Measurements from ENCODE around the gene SMARCD3. TPM values are rescaled to one million over a fixed set of nuclear protein-coding genes. Genes with fewer than 3 reads are reported as not detected.

The SMARCD3 gene
- total and polyA plus RNA-seq, 9 of the 15 experiments (the other 6 are each of a cell fraction or from before 2014, with no cell fraction given), result 0.43 to 3.6 (median 2.6) TPM

- Histone ChIP-seq H3K9me1 (ENCODE audit: control insufficient read depth, insufficient read depth, low read length) (peaks cover 8% of the 10 kb centered on the region), H3K36me3 (ENCODE audit: control insufficient read depth, insufficient read depth, low read length) (no peaks in the 10 kb centered on the region; the same call in 2 of the 3 replicates), H3K27me3 (ENCODE audit: control insufficient read depth in 2 of 2, insufficient read depth in 2 of 2, low read length in 2 of 2) (peaks cover 0 to 20% of the 10 kb centered on the region in 2 experiments; a peak in 1 of 5 replicates), H3K9me3 (replicated peaks; ENCODE audit: control insufficient read depth, insufficient read depth, low read depth, low read length) (no peaks in the 10 kb centered on the region), H3K27ac (ENCODE audit: extremely low read depth, low read depth, low read length) (no peak overlapping the region), H3K79me2 (ENCODE audit: control insufficient read depth, insufficient read depth, low read length) (no peaks in the 10 kb centered on the region), H3K4me2 (ENCODE audit: insufficient read depth, low read length) (no peak overlapping the region), H4K20me1 (replicated peaks; ENCODE audit: control insufficient read depth, insufficient read depth, low read length) (peaks cover 45% of the 10 kb centered on the region), H3K4me1 (replicated peaks in 1 of 2; ENCODE audit: control insufficient read depth in 2 of 2, insufficient read depth in 2 of 2, low read length in 2 of 2) (peaks cover 25 to 56% of the 10 kb centered on the region in 2 experiments), H3K4me3 (no peak overlapping the region), H3K9ac (ENCODE audit: insufficient read depth in 1 of 2, low read depth in 2 of 2, low read length in 2 of 2) (peak overlapping the region in 1 of 2 experiments; percentile 1; a peak in 1 of 4 replicates), H2AFZ (ENCODE audit: low read depth, low read length) (no peak overlapping the region)
- intact Hi-C loops (cut with micrococcal nuclease), result loop anchor here (1.0 to 5.0 kb wide), 4 partner anchors 17 to 119 kb away; partner anchors contain the start of gene ABCF2
- BruUV-seq (replicated peaks), result no TSS peak
- DNase-seq (ENCODE audit: extremely low read depth in 1 of 4, low spot score in 3 of 4), result no peak
- no peak for ATAC-seq
- in situ Hi-C loops (cut with MboI), result no loop called here
- 6% methylated on average over 17 of the region's 17 CpGs for WGBS (ENCODE audit: insufficient coverage, low coverage, missing lambda C conversion rate)
- no peak for FAIRE-seq
- ChIA-PET CTCF (ENCODE audit: low intra/inter-chr PET ratio) (interaction anchor here (0.6 to 3.6 kb wide), 7 partner anchors 60 to 269 kb away, joined by 3 to 32 read pairs (median 5); partner anchors contain the start of gene GBX1), POLR2A (interaction anchor here (0.6 to 3.5 kb wide), 8 partner anchors 9 to 120 kb away, joined by 3 to 34 read pairs (median 8); partner anchors contain the start of genes ABCF2 and CHPF2)
- TF ChIP-seq CBFB (CRISPR knock-in tag; IDR thresholded peaks at IDR 0.05), result 0 out of 2 replicates have a peak, but pooled peaks have one; percentile 65
- peak; percentile 52; the same call in 1 of the 2 replicates for TF ChIP-seq ZNF263 (CRISPR knock-in tag; IDR thresholded peaks at IDR 0.05; ENCODE audit: borderline replicate concordance)
- TF ChIP-seq ZNF12 (CRISPR knock-in tag; IDR thresholded peaks at IDR 0.05), result peak; percentile 57; the same call in 1 of the 2 replicates
- no peak for TF ChIP-seq ZC3H8 (IDR thresholded peaks at IDR 0.05)
- TF ChIP-seq, protein P1, sequence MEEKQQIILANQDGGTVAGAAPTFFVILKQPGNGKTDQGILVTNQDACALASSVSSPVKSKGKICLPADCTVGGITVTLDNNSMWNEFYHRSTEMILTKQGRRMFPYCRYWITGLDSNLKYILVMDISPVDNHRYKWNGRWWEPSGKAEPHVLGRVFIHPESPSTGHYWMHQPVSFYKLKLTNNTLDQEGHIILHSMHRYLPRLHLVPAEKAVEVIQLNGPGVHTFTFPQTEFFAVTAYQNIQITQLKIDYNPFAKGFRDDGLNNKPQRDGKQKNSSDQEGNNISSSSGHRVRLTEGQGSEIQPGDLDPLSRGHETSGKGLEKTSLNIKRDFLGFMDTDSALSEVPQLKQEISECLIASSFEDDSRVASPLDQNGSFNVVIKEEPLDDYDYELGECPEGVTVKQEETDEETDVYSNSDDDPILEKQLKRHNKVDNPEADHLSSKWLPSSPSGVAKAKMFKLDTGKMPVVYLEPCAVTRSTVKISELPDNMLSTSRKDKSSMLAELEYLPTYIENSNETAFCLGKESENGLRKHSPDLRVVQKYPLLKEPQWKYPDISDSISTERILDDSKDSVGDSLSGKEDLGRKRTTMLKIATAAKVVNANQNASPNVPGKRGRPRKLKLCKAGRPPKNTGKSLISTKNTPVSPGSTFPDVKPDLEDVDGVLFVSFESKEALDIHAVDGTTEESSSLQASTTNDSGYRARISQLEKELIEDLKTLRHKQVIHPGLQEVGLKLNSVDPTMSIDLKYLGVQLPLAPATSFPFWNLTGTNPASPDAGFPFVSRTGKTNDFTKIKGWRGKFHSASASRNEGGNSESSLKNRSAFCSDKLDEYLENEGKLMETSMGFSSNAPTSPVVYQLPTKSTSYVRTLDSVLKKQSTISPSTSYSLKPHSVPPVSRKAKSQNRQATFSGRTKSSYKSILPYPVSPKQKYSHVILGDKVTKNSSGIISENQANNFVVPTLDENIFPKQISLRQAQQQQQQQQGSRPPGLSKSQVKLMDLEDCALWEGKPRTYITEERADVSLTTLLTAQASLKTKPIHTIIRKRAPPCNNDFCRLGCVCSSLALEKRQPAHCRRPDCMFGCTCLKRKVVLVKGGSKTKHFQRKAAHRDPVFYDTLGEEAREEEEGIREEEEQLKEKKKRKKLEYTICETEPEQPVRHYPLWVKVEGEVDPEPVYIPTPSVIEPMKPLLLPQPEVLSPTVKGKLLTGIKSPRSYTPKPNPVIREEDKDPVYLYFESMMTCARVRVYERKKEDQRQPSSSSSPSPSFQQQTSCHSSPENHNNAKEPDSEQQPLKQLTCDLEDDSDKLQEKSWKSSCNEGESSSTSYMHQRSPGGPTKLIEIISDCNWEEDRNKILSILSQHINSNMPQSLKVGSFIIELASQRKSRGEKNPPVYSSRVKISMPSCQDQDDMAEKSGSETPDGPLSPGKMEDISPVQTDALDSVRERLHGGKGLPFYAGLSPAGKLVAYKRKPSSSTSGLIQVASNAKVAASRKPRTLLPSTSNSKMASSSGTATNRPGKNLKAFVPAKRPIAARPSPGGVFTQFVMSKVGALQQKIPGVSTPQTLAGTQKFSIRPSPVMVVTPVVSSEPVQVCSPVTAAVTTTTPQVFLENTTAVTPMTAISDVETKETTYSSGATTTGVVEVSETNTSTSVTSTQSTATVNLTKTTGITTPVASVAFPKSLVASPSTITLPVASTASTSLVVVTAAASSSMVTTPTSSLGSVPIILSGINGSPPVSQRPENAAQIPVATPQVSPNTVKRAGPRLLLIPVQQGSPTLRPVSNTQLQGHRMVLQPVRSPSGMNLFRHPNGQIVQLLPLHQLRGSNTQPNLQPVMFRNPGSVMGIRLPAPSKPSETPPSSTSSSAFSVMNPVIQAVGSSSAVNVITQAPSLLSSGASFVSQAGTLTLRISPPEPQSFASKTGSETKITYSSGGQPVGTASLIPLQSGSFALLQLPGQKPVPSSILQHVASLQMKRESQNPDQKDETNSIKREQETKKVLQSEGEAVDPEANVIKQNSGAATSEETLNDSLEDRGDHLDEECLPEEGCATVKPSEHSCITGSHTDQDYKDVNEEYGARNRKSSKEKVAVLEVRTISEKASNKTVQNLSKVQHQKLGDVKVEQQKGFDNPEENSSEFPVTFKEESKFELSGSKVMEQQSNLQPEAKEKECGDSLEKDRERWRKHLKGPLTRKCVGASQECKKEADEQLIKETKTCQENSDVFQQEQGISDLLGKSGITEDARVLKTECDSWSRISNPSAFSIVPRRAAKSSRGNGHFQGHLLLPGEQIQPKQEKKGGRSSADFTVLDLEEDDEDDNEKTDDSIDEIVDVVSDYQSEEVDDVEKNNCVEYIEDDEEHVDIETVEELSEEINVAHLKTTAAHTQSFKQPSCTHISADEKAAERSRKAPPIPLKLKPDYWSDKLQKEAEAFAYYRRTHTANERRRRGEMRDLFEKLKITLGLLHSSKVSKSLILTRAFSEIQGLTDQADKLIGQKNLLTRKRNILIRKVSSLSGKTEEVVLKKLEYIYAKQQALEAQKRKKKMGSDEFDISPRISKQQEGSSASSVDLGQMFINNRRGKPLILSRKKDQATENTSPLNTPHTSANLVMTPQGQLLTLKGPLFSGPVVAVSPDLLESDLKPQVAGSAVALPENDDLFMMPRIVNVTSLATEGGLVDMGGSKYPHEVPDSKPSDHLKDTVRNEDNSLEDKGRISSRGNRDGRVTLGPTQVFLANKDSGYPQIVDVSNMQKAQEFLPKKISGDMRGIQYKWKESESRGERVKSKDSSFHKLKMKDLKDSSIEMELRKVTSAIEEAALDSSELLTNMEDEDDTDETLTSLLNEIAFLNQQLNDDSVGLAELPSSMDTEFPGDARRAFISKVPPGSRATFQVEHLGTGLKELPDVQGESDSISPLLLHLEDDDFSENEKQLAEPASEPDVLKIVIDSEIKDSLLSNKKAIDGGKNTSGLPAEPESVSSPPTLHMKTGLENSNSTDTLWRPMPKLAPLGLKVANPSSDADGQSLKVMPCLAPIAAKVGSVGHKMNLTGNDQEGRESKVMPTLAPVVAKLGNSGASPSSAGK (IDR thresholded peaks at IDR 0.05), result no peak
- TF ChIP-seq, protein P2, sequence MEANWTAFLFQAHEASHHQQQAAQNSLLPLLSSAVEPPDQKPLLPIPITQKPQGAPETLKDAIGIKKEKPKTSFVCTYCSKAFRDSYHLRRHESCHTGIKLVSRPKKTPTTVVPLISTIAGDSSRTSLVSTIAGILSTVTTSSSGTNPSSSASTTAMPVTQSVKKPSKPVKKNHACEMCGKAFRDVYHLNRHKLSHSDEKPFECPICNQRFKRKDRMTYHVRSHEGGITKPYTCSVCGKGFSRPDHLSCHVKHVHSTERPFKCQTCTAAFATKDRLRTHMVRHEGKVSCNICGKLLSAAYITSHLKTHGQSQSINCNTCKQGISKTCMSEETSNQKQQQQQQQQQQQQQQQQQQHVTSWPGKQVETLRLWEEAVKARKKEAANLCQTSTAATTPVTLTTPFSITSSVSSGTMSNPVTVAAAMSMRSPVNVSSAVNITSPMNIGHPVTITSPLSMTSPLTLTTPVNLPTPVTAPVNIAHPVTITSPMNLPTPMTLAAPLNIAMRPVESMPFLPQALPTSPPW (CRISPR knock-in tag; IDR thresholded peaks at IDR 0.05), result peak; percentile 27; the same call in 1 of the 2 replicates
- peak; percentile 91 for TF ChIP-seq RFX1 (IDR thresholded peaks at IDR 0.05)
- TF ChIP-seq ESRRA (IDR thresholded peaks at IDR 0.05; ENCODE audit: borderline replicate concordance, low read depth), result no peak
Measured at GRCh38 chr7:151243408-151244195, 4.9 kb downstream of the SMARCD3 start.

Measured in K562 (cell line).